Hepatocyte (in vitro differentiated cells): Measurements from ENCODE around the gene ACBD3. TPM values are rescaled to one million over a fixed set of nuclear protein-coding genes. Genes with fewer than 3 reads are reported as not detected.

Source experiments
- DNase-seq: peaks from one replicate; pipeline ENCODE4 v3.0.0-alpha.2; 2016; ENCODE audit warnings: low spot score
- H2AFZ ChIP-seq: fragments of 200-600 bp; sonication (generic); 2 replicates; pipeline ENCODE4 v1.6.0; 2016; ENCODE audit warnings: antibody characterized with exemption, mild to moderate bottlenecking
- H3K27ac ChIP-seq: fragments of 200-600 bp; sonication (generic); 2 replicates; pipeline ENCODE4 v1.5.1; 2016; ENCODE audit warnings: mild to moderate bottlenecking
- H3K27me3 ChIP-seq: fragments of 200-600 bp; sonication (generic); 2 replicates; pipeline ENCODE4 v1.6.1; 2016
- H3K36me3 ChIP-seq: fragments of 200-600 bp; sonication (generic); replicated peaks from 2 replicates; pipeline ENCODE4 v1.5.1; 2016; ENCODE audit warnings: low read depth; ENCODE audit not compliant: insufficient read depth
- H3K4me1 ChIP-seq: fragments of 200-600 bp; sonication (generic); 2 replicates; pipeline ENCODE4 v1.5.1; 2016; ENCODE audit warnings: mild to moderate bottlenecking, moderate library complexity; ENCODE audit not compliant: insufficient read depth
- H3K4me2 ChIP-seq: fragments of 200-600 bp; sonication (generic); 2 replicates; pipeline ENCODE4 v1.6.0; 2016
- H3K4me3 ChIP-seq: fragments of 200-600 bp; sonication (generic); 2 replicates; pipeline ENCODE4 v1.5.1; 2016; ENCODE audit warnings: mild to moderate bottlenecking
- H3K79me2 ChIP-seq: fragments of 200-600 bp; sonication (generic); 2 replicates; pipeline ENCODE4 v1.6.0; 2017; ENCODE audit warnings: mild to moderate bottlenecking
- H3K9me2 ChIP-seq: fragments of 200-600 bp; sonication (generic); replicated peaks from 2 replicates; pipeline ENCODE4 v1.6.0; 2017; ENCODE audit warnings: mild to moderate bottlenecking; ENCODE audit not compliant: insufficient read depth
- H3K9me3 ChIP-seq: fragments of 200-600 bp; sonication (generic); 2 replicates; pipeline ENCODE4 v1.5.1; 2016; ENCODE audit warnings: low read depth, mild to moderate bottlenecking
- H4K20me1 ChIP-seq: fragments of 200-600 bp; sonication (generic); 2 replicates; pipeline ENCODE4 v1.6.0; 2016; ENCODE audit warnings: mild to moderate bottlenecking; ENCODE audit not compliant: insufficient read depth, poor library complexity, severe bottlenecking
- CTCF ChIP-seq: fragments of 200-600 bp; sonication (generic); IDR thresholded peaks from 2 replicates; pipeline ENCODE4 v1.5.1; 2016; ENCODE audit warnings: antibody characterized with exemption, mild to moderate bottlenecking; ENCODE audit not compliant: poor library complexity
- EZH2 ChIP-seq: fragments of 200-600 bp; sonication (generic); IDR thresholded peaks from 2 replicates; pipeline ENCODE4 v1.6.1; 2016; ENCODE audit warnings: antibody characterized with exemption, mild to moderate bottlenecking, borderline replicate concordance
- EZH2phosphoT487 ChIP-seq: fragments of 200-600 bp; sonication (generic); IDR thresholded peaks from one replicate; pipeline ENCODE4 v1.6.1; 2018; ENCODE audit warnings: antibody characterized with exemption, mild to moderate bottlenecking, low read depth, moderate library complexity; ENCODE audit not compliant: unreplicated experiment, severe bottlenecking
- WGBS: methylation state at CpG from one replicate; pipeline ENCODE4 v1.1.6; 2016; ENCODE audit warnings: low lambda C conversion rate; ENCODE audit errors: missing lambda C conversion rate; 5-methylcytosine and 5-hydroxymethylcytosine counted together
- polyA plus RNA-seq: library from polyadenylated mRNA; unstranded; fragments of >200 nt; fragmentation: Nextera tagmentation; extraction: Ambion mirVana; gene quantifications from 2 replicates; pipeline ENCODE4 v1.2.1, GENCODE V29; 2016
- total RNA-seq: library from RNA; depleted of rRNA; stranded (reverse); fragments of >200 nt; gene quantifications from 2 replicates; pipeline ENCODE4 v1.2.3, GENCODE V29; 2014

ACBD3 gene
- total and polyA plus RNA-seq, 2 experiments from 2014 or later, result 50.8 to 60.3 TPM

- H3K4me3 ChIP-seq, result peak overlapping the region; percentile 48
- H3K36me3 ChIP-seq, result no peaks in the 10 kb centered on the region
- no peaks in the 10 kb centered on the region for H3K9me2 ChIP-seq
- no peaks in the 10 kb centered on the region for H3K79me2 ChIP-seq
- H3K27ac ChIP-seq, result peak overlapping the region; percentile 97
- 23% methylated on average over 23 of the region's 23 CpGs for WGBS
- peak overlapping the region; percentile 93 for H3K4me2 ChIP-seq
- H3K9me3 ChIP-seq, result no peaks in the 10 kb centered on the region
- no peak for DNase-seq
- H3K27me3 ChIP-seq, result no peaks in the 10 kb centered on the region
- peak overlapping the region; percentile 95 for H2AFZ ChIP-seq
- peaks cover 12% of the 10 kb centered on the region for H3K4me1 ChIP-seq
- TF ChIP-seq CTCF (peak; percentile 17), EZH2phosphoT487 (no peak), EZH2 (no peak)
- H4K20me1 ChIP-seq, result no peaks in the 10 kb centered on the region
These were observed 77.4 kb downstream of the ACBD3 start for GRCh38 chr1:226108935-226109828.

GRCh38 chr1:226107471-226108460, 78.8 kb downstream of the ACBD3 start:
- peaks cover 12% of the 10 kb centered on the region for H3K4me1 ChIP-seq
- no peak overlapping the region for H2AFZ ChIP-seq
- H3K79me2 ChIP-seq, result no peaks in the 10 kb centered on the region
- H3K4me3 ChIP-seq, result no peak overlapping the region
- H3K27ac ChIP-seq, result peak overlapping the region; percentile 51
- DNase-seq, result no peak
- TF ChIP-seq EZH2phosphoT487 (no peak), EZH2 (no peak), CTCF (no peak)
- no peaks in the 10 kb centered on the region for H3K9me2 ChIP-seq
- H3K4me2 ChIP-seq, result no peak overlapping the region
- no peaks in the 10 kb centered on the region for H4K20me1 ChIP-seq
- H3K36me3 ChIP-seq, result no peaks in the 10 kb centered on the region
- no peaks in the 10 kb centered on the region for H3K27me3 ChIP-seq
- WGBS, result 60% methylated on average over 3 of the region's 3 CpGs
- no peaks in the 10 kb centered on the region for H3K9me3 ChIP-seq

- Histone ChIP-seq H3K9me2 (no peaks in the 10 kb centered on the region), H3K36me3 (no peaks in the 10 kb centered on the region), H3K4me2 (no peak overlapping the region), H3K4me3 (no peak overlapping the region), H3K79me2 (no peaks in the 10 kb centered on the region), H4K20me1 (no peaks in the 10 kb centered on the region), H3K9me3 (no peaks in the 10 kb centered on the region), H3K4me1 (peaks cover 6% of the 10 kb centered on the region), H2AFZ (no peak overlapping the region), H3K27ac (no peak overlapping the region), H3K27me3 (no peaks in the 10 kb centered on the region)
- TF ChIP-seq EZH2phosphoT487 (no peak), CTCF (no peak), EZH2 (no peak)
- no peak for DNase-seq
- WGBS, result 70% methylated on average over 8 of the region's 8 CpGs
These were observed 81.8 kb downstream of the ACBD3 start for GRCh38 chr1:226104671-226105121.
